Measurements from ENCODE around the gene TMEM131.

- TF ChIP-seq BCL11A (tag by site-specific recombination; IDR thresholded peaks at IDR 0.05; ENCODE audit: low read depth) (no peak), ZNF37A (tag by site-specific recombination; IDR thresholded peaks at IDR 0.05) (no peak), MEIS1 (CRISPR knock-in tag; IDR thresholded peaks at IDR 0.05; ENCODE audit: borderline replicate concordance) (no peak), HOXA7 (CRISPR knock-in tag; IDR thresholded peaks at IDR 0.05; ENCODE audit: borderline replicate concordance) (no peak), ZNF513 (tag by site-specific recombination; IDR thresholded peaks at IDR 0.05) (no peak), ZNF433 (tag by site-specific recombination; IDR thresholded peaks at IDR 0.05; ENCODE audit: low read depth) (no peak), ZNF558 (tag by site-specific recombination; IDR thresholded peaks at IDR 0.05) (no peak)
- TF ChIP-seq, protein P1, sequence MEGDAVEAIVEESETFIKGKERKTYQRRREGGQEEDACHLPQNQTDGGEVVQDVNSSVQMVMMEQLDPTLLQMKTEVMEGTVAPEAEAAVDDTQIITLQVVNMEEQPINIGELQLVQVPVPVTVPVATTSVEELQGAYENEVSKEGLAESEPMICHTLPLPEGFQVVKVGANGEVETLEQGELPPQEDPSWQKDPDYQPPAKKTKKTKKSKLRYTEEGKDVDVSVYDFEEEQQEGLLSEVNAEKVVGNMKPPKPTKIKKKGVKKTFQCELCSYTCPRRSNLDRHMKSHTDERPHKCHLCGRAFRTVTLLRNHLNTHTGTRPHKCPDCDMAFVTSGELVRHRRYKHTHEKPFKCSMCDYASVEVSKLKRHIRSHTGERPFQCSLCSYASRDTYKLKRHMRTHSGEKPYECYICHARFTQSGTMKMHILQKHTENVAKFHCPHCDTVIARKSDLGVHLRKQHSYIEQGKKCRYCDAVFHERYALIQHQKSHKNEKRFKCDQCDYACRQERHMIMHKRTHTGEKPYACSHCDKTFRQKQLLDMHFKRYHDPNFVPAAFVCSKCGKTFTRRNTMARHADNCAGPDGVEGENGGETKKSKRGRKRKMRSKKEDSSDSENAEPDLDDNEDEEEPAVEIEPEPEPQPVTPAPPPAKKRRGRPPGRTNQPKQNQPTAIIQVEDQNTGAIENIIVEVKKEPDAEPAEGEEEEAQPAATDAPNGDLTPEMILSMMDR (tag by site-specific recombination; IDR thresholded peaks at IDR 0.05) = no peak
- TF ChIP-seq, protein P2, sequence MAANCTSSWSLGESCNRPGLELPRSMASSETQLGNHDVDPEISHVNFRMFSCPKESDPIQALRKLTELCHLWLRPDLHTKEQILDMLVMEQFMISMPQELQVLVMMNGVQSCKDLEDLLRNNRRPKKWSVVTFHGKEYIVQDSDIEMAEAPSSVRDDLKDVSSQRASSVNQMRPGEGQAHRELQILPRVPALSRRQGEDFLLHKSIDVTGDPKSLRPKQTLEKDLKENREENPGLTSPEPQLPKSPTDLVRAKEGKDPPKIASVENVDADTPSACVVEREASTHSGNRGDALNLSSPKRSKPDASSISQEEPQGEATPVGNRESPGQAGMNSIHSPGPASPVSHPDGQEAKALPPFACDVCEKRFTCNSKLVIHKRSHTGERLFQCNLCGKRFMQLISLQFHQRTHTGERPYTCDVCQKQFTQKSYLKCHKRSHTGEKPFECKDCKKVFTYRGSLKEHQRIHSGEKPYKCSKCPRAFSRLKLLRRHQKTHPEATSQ (tag by site-specific recombination; IDR thresholded peaks at IDR 0.05) = no peak
- TF ChIP-seq, protein P3, sequence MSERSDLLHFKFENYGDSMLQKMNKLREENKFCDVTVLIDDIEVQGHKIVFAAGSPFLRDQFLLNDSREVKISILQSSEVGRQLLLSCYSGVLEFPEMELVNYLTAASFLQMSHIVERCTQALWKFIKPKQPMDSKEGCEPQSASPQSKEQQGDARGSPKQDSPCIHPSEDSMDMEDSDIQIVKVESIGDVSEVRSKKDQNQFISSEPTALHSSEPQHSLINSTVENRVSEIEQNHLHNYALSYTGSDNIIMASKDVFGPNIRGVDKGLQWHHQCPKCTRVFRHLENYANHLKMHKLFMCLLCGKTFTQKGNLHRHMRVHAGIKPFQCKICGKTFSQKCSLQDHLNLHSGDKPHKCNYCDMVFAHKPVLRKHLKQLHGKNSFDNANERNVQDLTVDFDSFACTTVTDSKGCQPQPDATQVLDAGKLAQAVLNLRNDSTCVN (tag by site-specific recombination; optimal IDR thresholded peaks at IDR 0.05) = no peak
- TF ChIP-seq, protein P4, sequence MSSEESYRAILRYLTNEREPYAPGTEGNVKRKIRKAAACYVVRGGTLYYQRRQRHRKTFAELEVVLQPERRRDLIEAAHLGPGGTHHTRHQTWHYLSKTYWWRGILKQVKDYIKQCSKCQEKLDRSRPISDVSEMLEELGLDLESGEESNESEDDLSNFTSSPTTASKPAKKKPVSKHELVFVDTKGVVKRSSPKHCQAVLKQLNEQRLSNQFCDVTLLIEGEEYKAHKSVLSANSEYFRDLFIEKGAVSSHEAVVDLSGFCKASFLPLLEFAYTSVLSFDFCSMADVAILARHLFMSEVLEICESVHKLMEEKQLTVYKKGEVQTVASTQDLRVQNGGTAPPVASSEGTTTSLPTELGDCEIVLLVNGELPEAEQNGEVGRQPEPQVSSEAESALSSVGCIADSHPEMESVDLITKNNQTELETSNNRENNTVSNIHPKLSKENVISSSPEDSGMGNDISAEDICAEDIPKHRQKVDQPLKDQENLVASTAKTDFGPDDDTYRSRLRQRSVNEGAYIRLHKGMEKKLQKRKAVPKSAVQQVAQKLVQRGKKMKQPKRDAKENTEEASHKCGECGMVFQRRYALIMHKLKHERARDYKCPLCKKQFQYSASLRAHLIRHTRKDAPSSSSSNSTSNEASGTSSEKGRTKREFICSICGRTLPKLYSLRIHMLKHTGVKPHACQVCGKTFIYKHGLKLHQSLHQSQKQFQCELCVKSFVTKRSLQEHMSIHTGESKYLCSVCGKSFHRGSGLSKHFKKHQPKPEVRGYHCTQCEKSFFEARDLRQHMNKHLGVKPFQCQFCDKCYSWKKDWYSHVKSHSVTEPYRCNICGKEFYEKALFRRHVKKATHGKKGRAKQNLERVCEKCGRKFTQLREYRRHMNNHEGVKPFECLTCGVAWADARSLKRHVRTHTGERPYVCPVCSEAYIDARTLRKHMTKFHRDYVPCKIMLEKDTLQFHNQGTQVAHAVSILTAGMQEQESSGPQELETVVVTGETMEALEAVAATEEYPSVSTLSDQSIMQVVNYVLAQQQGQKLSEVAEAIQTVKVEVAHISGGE (tag by site-specific recombination; conservative IDR thresholded peaks at IDR 0.05; ENCODE audit: low read depth) = no peak
These were observed 12.1 kb downstream of the TMEM131 start for GRCh38 chr2:97983698-97984097.

All from HEK293 (cell line).